Skin of body (tissue), 2 donors: ENCODE measurements around the gene IL1F10. TPM values are rescaled to one million over a fixed set of nuclear protein-coding genes. Genes with fewer than 3 reads are reported as not detected.
"Not testable (repeated sequence)": the region's sequence is repeated elsewhere in the genome, so short reads cannot be mapped to it uniquely, and the experiment has no call there.

Experiments used
- DNase-seq: peaks from one replicate; lab custom pipeline; 2025; lab: John Stamatoyannopoulos, UW
- total RNA-seq: library from RNA; depleted of rRNA; stranded (reverse); fragments of >200 nt; gene quantifications from one replicate; pipeline ENCODE4 v1.2.3, GENCODE V29; 2014

Gene IL1F10
- total RNA-seq, 1 donor from 2014 or later: 2.7 TPM

DNA sequence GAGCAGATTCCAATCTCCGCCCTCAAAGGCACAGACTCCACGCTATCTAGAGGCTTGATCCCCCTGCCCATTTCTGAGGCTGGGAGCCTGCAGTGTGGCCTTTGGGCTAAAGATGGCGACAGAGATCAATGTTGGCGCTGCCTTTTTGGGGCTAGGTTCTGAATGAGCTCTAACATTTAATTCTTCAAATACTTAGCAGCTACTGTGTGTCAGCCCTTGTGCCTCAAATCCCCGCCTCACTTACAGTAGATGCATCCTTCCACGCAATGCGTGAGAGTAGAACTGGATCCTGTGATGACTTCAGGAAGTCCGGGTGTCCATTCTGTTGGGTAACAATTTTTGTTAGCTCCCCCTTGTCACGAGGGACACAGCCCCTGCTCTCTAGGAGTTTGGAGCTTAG is 12.4 kb downstream of the IL1F10 start:
- no peak for DNase-seq

- DNase-seq: no peak
Measured at GRCh38 chr2:113081488-113082210, 13.9 kb downstream of the IL1F10 start.

GRCh38 chr2:113083296-113083695 is 15.5 kb downstream of the IL1F10 start:
- DNase-seq: no peak

DNA sequence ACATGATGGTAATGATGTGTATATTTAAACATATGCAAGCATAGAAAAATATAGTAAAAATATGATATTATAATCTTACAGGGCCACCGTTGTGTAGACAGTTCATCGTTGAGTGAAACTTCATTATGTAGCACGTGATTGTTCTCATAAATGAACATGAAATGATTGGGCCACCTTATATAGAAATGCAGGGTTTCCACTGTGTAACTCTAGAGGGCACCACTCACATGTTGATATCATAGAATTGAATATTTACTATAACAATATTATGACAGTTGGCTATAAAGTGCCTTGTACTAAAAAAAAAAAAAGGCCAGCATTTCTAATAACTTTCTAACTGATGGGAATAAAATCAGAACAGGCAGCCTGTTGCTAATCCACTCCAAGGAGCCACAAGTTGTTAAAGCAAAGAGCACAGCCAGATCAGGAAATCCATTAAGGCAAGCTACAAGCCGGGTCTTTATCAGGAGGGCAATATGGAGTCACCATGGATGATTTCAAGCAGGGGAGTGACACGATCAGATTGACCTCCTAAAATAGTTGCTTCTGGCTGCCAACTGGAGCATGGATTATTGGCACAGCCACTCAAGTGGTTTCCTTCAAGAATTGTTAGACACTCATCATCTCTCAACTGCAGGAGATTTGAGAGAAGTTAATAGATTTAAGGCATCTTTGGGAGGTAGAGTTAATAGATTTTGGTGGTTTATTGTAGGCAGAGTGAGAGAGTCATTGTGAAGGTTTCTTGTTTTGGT is 16.7 kb downstream of the IL1F10 start:
- no peak for DNase-seq

GRCh38 chr2:113085542-113085941 is 17.8 kb downstream of the IL1F10 start:
- no peak for DNase-seq

DNA sequence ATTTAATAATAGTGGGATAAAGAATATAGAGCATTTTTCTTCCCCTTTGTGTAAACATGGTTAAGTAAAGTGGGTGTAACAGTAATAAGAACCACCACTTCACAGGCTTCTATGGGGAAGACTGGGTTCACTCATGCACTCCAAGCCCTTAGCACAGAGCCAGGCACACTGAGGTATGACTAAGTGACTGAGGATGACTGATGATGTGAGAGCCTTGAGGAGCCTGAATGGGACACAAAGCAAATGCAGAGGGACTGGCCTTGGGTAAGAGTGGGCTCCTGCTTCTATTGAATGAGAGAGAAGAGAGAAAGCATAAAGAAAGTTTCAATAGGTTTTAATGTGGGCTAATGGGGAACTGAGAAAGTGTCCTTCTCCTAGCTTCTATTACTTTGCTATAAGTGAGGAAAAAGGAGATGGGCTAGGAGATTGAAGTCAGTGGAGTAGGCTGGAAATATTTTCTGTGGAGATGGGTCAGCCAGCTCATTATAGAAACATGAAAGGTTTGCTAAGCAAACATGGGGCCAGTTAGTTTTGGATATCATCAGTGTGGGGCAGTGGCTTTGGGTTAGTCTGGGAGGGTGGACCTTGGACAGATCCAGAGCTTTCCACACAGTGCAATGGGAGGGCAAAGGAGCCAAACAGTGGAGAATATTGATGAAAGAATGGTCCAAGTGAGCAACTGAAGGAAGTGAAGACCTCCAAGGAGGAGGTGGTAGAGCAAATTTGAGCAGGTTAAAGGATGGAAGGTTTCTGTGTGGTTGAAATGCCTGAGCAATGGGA is 20.6 kb downstream of the IL1F10 start:
- DNase-seq: no peak

DNA sequence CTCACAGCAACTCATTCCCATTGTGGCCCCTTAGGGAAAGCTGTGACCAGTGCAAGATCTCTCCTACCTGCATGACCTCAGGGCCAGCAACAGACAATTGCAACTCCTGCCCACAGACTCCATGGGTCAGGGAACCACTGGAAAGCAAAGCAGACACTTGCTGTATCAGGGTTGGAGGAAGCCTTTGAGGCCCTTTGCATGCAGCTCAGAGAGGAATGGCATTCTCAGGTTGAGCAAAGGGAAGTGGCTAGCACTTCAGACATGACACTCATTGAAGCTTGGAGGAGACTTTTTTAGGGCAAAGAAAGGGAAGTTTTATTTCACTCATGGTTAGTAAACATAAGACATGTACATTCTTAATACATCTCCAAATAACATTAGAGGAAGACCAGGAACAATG is 22.1 kb downstream of the IL1F10 start:
- DNase-seq: no peak

- DNase-seq: no peak
Measured at GRCh38 chr2:113091231-113091896, 23.6 kb downstream of the IL1F10 start.

DNA sequence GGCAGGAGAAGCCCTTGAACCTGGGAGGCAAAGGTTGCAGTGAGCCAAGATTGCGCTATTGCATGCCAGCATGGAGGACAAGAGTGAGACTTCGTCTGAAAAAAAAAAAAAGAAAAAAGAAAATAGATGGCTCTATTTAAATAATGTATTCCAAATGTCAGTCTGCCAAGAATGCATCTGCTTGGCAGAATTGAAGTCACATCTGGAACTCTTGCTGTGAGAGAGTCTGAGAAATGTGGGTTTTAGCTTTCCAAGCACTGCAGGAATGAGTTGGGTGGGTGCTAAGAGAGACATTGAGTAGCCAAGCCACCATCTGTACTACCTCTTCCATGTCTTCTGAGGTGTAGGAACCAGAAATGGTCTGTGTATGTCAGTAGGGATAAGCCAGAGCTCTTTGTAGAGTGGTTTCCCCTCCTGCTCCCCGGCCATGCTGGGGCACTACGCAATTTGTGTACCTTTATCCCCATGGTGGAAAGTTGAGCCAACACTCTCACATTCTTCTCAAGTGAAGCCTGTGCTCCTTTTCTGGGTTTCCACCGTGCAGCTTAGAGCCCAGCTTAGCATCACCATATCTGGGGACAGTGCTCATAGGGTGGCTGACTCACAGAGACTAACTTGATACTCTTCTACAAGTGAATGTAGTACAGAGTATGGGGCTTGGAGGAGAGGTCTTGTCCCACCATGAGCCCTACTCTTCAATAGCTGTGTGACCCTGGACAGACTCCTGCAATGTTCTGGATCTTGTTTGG is 25.3 kb downstream of the IL1F10 start:
- DNase-seq: peak; percentile 62

DNA sequence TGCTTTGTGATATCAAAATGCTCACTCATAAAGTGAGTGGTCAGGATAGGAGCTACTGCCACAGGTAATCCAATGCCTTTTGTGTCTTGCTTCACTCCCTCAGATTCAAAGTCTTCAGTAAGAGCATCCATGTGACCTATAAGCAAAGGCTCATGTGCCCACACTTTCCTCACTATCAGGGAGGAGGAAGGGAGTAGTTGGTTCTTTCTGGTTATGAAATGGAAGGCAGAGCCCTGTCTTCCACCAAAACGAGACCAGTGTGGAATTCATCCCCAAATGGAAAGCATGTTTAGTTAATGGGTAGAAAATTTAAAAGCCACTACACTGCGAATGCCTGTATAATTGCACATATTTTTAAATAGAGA is 25.8 kb downstream of the IL1F10 start:
- DNase-seq: no peak

DNA sequence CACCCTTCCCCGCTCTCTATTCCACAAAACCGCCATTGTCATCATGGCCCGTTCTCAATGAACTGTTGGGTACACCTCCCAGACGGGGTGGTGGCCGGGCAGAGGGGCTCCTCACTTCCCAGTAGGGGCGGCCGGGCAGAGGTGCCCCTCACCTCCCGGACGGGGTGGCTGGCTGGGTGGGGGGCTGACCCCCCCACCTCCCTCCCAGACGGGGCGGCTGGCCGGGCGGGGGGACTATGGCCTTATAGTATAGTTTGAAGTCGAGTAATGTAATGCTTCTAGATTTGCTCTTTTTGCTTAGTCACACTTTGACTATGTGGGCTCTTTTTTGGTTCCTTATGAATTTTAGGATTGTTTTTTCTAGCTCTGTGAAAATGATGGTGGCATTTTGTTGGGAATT is 28.5 kb downstream of the IL1F10 start:
- DNase-seq: not testable (repeated sequence)

DNA sequence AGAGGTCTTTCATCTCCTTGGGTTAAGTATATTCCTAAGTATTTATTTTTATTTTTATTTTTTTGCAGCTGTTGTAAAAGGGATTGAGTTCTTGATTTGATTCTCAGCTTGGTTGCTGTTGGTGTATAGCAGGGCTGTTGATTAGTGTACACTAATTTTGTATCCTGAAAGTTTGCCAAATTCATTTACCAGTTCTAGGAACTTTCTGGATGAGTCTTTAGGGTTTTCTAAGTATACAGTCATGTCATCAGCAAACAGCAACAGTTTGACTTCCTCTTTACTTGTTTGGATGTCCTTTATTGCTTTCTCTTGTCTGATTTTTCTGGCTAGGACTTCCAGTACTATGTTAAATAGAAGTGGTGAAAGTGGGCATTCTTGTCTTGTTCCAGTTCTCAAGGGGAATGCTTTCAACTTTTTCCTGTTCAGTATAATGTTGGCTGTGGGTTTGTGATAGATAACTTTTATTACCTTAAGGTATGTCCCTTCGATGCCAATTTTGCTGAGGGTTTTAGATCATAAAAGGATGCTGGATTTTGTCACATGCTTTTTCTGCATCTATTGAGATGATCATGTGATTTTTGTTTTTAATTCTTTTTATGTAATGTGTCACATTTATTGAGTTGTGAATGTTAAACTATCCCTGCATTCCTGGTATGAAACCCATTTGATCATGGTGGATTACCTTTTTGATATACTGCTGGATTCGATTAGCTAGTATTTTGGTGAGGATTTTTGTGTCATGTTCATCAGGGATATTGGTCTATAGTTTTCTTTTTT is 29.3 kb downstream of the IL1F10 start:
- not testable (repeated sequence) for DNase-seq

DNA sequence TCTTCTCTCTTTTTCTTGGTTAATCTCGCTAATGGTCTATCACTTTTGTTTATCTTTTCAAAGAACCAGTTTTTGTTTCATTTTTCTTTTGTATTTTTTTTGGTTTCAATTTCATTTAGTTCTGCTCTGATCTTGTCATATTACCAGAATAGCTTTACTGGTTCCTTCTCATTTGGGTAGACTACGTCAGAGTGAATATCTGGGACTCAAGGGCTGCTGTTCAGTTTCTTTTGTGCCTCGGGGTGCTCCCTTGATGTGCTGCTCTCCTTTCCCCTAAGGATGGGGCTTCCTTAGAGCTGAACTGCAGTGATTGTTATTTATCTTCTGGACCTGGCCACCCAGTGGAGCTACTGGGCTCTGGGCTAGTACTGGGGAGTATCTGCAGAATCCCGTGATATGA is 30.3 kb downstream of the IL1F10 start:
- no peak for DNase-seq

GRCh38 chr2:113098532-113098931 is 30.8 kb downstream of the IL1F10 start:
- DNase-seq: no peak

DNA sequence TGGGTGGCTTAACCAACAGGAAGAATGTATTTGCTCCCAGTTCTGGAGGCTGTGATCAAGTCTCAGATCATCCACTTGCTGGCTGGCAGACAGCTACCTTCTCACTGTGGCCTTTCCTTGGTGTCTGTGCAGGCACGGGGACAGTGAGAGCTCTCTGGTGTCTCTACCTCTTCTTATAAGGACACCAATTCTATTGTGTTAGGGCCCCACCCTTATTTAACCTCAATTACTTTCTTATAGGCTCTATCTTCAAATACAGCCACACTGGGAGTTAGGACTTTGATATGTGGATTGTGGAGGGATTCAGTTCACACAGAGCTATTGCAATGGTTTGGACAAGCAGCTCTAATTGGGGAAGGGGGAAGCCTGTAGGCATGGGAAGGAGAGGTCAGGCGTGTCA is 34.4 kb downstream of the IL1F10 start:
- DNase-seq: no peak

- no peak for DNase-seq
Measured at GRCh38 chr2:113103277-113103676, 35.5 kb downstream of the IL1F10 start.

- no peak for DNase-seq
Measured at GRCh38 chr2:113104054-113104611, 36.4 kb downstream of the IL1F10 start.

- no peak for DNase-seq
Measured at GRCh38 chr2:113105047-113105785, 37.4 kb downstream of the IL1F10 start.

- DNase-seq: no peak
Measured at GRCh38 chr2:113111121-113111520, 43.4 kb downstream of the IL1F10 start.
